HL-60/S4 (cell line): ENCODE measurements around the gene SMARCA1.
"Not testable (repeated sequence)": the region's sequence is repeated elsewhere in the genome, so short reads cannot be mapped to it uniquely, and the experiment has no call there.

ENCODE experiments used
- in situ Hi-C: fragments of 300-500 bp; cut with MboI; formaldehyde crosslinking; loops from 2 replicates; pipeline ENCODE4 v1.14.3; 2022; ENCODE audit warnings: low sequenced_read_pairs

SMARCA1 gene

DNA sequence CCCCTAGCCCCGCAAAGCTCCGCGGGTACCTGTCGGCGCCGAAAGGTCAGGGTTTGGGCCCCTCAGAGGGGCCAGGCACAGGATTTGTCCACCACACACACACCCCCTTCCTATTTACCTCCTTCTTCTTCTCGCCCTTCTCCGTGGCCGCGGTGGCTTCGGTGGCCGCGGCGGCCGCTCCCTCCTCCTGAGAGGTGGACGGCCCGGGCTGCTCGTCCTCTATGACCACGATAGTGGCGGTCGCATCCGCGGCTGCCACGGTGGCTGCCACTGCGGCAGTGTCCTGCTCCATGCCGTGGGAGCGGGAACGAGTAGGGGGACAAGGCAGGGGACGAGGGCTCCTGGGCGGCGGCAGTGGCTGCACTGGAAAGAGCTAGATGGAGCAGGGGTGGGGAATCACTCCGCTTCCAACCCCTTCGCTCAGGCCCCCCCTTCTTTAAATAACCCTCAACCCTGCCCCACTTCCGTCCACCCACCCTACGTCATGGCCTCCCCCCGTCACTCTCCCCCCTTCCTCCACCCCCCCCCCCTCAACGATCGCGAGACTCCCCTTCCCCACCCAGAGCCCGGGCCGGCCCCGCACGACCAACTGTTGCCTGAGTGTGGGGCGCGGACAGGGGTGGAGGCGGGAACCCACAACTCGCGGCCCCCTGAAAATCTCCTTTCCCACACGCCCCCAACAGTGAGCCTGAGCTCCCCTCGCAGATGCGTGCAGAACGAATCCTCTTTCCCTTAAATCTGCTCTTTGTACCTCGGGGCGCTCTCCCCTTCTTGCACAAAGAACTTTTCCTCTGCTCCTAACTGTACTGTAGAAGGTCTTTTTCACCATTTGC, at the start of gene SMARCA1:
Gene SMARCA1, minus strand, starts transcription at position 412 of the 833 bp plus-strand sequence. Its CDS starts 120 bp downstream, at position 292.
- in situ Hi-C loops = no loop called here

DNA sequence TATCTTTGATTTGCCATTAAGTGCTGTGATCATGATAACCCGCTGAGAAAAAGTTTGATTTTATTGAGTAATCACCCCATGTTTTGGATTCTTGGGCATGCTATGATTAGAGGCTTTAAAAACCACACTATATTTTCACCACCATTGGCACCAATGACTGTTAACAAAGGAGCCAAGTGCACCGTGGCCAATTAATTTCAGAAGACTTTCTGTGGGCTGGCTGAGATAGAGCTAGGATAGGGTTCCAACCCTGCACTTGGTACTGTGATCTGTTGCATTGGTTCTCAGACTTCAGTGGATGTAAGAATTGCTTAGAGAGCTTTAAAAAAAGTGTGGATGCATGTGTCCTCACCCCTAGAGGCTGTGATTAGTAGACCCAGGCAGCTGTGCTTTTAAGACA, 49.1 kb upstream of the SMARCA1 start:
- in situ Hi-C loops = no loop called here

DNA sequence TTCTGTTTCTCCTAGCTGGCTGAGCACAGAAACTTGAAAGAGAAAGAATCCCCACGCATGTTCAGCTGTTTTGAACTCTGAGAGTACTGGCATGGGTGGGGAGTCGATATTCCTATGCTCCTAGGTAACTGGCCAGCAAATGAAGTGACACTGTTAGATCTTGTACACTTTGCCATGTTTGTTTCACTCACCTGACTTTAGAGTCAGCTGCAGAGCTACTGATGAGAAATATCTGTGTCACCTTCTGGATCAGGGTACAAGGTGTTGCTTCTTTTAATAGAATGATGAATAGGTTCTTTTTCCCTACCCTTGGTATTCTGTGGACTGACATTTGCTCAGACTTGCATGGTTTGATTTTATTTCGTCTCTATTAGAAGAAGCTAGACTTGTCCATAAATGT, 45.1 kb upstream of the SMARCA1 start:
- in situ Hi-C loops = no loop called here

- in situ Hi-C loops = no loop called here
These were observed 42.8 kb upstream of the SMARCA1 start for GRCh38 chrX:129566073-129566472.

DNA sequence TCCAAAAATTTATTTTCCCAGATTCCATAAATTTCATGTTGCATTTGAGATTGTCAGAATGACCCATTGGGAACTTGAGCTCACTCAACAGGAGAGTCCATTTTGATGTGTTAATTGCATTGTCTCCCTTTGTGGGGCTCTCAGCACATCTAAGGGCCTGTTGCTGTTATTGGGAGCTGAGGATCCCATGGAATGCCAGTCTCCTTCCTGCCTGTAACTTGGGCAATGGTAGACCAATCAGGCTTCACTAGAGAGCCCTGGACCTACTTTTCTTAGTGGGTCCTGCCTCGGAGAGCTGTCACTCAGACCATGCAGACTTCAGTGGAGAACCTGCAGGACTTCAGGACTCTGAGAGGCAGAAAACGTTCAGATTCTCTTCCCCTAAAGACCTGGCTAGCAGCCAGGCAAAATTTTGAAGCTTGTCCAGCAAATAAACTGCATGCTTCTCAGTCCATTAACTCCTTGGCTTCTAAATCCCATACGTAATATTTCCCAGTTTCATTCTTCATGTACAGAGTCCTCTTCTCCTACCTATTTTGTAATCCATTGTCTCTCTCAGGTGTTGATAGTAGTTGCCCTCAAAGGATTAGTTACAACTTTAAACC, 41.9 kb upstream of the SMARCA1 start:
- in situ Hi-C loops = no loop called here

DNA sequence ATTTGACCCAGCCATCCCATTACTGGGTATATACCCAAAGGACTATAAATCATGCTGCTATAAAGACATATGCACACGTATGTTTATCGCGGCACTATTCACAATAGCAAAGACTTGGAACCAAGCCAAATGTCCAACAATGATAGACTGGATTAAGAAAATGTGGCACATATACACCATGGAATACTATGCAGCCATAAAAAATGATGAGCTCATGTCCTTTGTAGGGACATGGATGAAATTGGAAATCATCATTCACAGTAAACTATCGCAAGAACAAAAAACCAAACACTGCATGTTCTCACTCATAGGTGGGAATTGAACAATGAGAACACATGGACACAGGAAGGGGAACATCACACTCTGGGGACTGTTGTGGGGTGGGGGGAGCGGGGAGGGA, 41.1 kb upstream of the SMARCA1 start:
- in situ Hi-C loops = not testable (repeated sequence)

- in situ Hi-C loops = no loop called here
These were observed 38.2 kb upstream of the SMARCA1 start for GRCh38 chrX:129561453-129561852.

DNA sequence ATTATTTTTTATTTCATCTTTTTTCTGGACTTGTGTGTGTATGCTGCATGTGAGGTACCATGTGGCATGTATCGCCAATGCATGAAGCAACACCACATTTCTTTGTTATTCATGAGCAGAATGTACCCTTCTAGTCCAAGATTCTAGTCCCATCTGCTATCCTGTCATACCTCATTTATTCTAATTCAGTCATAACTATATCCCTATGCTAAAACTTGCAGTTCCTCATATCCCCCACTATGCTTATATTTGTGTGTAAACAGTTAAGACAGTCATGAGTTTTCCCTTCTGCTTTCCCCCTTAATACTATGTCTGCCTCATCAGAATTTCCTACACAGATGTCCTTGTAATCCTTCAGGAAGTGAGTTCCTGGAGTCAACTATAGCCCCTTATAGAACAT, 36.5 kb upstream of the SMARCA1 start:
- in situ Hi-C loops = no loop called here

- in situ Hi-C loops = no loop called here
These were observed 34.7 kb upstream of the SMARCA1 start for GRCh38 chrX:129557844-129558480.

DNA sequence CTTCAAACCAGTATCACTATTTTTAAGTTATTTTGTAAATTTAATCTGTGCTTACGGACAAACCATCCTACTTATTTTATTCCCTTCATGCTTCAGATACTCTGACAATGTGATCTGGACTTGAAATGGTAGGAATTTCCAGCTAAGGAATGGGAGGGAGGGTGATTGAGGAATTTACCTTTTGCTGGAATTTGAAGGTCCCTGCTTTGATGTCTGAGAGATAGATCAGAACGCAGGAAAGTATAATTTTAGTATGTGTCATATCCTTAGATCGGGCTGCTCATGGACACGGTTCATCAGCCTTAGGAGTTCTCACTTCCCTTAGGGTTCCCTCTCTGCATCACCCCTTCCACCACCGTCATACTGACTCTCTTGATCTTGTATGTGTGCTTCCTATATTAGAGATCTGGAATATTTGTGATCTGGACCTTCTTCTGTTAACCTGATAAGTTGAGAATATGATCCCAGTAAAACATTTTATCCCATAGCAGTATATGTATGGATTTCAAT, 33.6 kb upstream of the SMARCA1 start:
- in situ Hi-C loops = no loop called here

DNA sequence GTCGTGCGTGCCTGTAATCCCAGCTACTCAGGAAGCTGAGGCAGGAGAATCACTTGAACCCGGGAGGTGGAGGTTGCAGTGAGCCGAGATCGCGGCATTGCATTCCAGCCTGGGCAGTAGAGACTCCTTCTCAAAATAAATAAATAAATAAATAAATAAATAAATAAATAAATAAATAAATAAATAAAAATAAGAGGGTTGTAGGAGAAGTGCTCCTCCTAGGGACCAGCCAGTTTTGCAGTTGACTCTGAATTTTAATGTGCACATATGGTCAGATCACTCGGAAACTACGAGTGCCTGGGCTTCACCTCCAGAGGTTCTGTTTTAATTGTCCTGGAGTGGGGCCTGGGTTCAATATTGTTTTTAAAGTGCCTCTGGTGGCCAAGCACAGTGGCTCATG, 31.5 kb upstream of the SMARCA1 start:
- in situ Hi-C loops = not testable (repeated sequence)

GRCh38 chrX:129553619-129554288, 30.5 kb upstream of the SMARCA1 start:
- in situ Hi-C loops = no loop called here

DNA sequence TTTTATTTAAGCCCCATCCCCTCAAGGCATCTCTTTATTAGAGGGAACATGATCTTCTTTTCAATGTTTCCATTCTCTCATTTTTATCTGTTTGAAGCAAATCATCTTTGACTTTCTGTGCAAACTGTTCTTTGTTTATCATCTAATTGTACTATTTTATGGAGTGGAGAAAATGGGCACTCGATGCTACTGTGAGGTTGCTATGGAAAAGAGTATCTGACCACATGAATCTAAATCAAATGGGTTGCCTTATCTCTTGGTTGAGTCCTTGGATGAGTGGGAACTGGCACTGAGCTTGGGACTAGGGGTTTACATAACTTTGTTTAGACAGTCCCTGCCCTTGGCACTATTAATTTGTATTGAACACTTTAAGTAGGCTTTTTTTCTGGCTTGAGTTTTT, 25.8 kb upstream of the SMARCA1 start:
- in situ Hi-C loops = no loop called here

DNA sequence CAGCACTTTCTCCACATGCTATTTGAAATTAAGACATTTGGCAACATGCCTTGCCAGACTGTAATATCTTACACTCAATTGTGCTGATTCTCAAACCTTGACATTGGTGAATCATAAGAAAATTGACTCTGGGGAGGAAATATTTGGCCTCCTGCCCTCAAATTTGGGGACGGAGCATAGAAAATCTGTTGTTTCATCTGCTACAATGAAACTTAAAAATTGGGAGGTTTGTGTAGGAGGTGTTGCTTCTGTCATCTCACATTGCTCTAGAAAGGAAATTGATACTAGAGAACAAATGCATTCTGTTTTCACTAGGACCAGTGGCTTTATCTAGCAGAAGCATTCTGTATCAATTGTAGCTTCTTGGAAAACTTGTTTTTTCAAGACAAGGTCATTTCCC, 22.1 kb upstream of the SMARCA1 start:
- in situ Hi-C loops = no loop called here

DNA sequence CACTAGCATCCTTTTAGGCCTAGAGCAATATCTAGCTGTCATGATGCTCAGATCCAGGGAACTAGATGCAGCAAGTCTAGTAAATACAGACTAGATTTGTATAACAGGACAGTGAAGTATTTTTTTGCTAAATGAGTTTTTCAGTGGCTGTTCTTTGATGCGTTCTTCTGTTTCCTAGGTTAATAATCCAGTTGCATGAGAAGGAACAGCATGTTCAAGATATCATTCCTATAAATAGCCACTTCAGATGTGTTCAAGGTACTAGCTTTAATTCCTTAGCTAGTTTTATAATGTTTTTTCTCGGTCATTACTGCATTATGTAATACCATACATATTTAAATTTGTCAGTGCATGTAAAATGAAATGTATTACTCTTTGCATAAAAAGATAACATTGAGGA, 21.5 kb upstream of the SMARCA1 start:
- in situ Hi-C loops = no loop called here

GRCh38 chrX:129540722-129541184, 17.5 kb upstream of the SMARCA1 start:
- in situ Hi-C loops = no loop called here

GRCh38 chrX:129540068-129540653, 16.9 kb upstream of the SMARCA1 start, which contains the start of gene OCRL:
Gene OCRL, plus strand, starts transcription at chrX:129540259. Its CDS starts 181 bp downstream, at chrX:129540440.
- in situ Hi-C loops = no loop called here

- in situ Hi-C loops = no loop called here
These were observed 11.7 kb upstream of the SMARCA1 start for GRCh38 chrX:129534816-129535578.

GRCh38 chrX:129531132-129531531, 7.8 kb upstream of the SMARCA1 start:
- in situ Hi-C loops = no loop called here

- in situ Hi-C loops = no loop called here
These were observed 7.1 kb upstream of the SMARCA1 start for GRCh38 chrX:129530410-129530809.
